ENCODE data around the gene ADAM22. TPM values are rescaled to one million over a fixed set of nuclear protein-coding genes. Genes with fewer than 3 reads are reported as not detected.

Gene ADAM22
- total and polyA plus RNA-seq, 8 donors = 2.6 to 25.3 (median 17.0) TPM

GRCh38 chr7:88034083-88034695 lies 100.1 kb downstream of the ADAM22 start:
- intact Hi-C loops (cut with DNase I) = no loop called here
- ATAC-seq = no peak
- H3K27me3 ChIP-seq = no peaks in the 10 kb centered on the region
- no peak for TF ChIP-seq CTCF (IDR thresholded peaks at IDR 0.05)
- H3K9me3 ChIP-seq = peaks cover 0 to 28% of the 10 kb centered on the region in 2 donors
- no peak overlapping the region for H3K27ac ChIP-seq
- H3K36me3 ChIP-seq = no peaks in the 10 kb centered on the region
- H3K4me1 ChIP-seq = no peaks in the 10 kb centered on the region
- DNase-seq = no peak
- H3K4me3 ChIP-seq = no peak overlapping the region

GRCh38 chr7:88037050-88037449 lies 103.0 kb downstream of the ADAM22 start:
- peaks cover 0 to 4% of the 10 kb centered on the region in 2 donors for H3K9me3 ChIP-seq
- no peak overlapping the region for H3K27ac ChIP-seq
- intact Hi-C loops (cut with DNase I) = no loop called here
- H3K4me1 ChIP-seq = no peaks in the 10 kb centered on the region
- no peak for TF ChIP-seq CTCF (IDR thresholded peaks at IDR 0.05)
- no peaks in the 10 kb centered on the region for H3K36me3 ChIP-seq
- no peaks in the 10 kb centered on the region for H3K27me3 ChIP-seq
- DNase-seq (no peak), ATAC-seq (no peak)
- no peak overlapping the region for H3K4me3 ChIP-seq

DNA sequence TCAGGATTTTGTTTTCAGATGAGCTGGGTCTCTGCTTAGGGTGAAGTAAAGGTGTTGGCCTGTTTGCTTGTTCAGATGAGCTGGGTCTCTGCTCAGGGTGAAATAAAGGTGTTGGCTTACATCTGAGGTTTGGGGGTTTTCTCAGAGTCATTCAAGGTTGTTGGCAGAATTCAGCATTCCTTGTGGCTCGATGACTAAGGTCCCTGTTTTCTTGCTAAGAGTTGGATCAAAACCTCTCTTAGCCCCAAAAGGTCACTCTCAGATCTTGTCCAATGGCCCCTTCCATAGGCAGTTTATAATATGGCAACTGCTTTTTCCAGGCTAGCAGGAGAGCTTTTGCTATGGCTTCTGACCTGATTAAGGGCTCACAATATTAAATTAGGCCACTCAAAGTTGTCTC lies 106.6 kb downstream of the ADAM22 start:
- DNase-seq = no peak
- no peak overlapping the region for H3K27ac ChIP-seq
- no peaks in the 10 kb centered on the region for H3K27me3 ChIP-seq
- no peaks in the 10 kb centered on the region for H3K36me3 ChIP-seq
- intact Hi-C loops (cut with DNase I) = no loop called here
- H3K4me3 ChIP-seq = no peak overlapping the region
- ATAC-seq = no peak
- no peaks in the 10 kb centered on the region for H3K4me1 ChIP-seq
- TF ChIP-seq CTCF (IDR thresholded peaks at IDR 0.05) = no peak
- no peaks in the 10 kb centered on the region for H3K9me3 ChIP-seq

DNA sequence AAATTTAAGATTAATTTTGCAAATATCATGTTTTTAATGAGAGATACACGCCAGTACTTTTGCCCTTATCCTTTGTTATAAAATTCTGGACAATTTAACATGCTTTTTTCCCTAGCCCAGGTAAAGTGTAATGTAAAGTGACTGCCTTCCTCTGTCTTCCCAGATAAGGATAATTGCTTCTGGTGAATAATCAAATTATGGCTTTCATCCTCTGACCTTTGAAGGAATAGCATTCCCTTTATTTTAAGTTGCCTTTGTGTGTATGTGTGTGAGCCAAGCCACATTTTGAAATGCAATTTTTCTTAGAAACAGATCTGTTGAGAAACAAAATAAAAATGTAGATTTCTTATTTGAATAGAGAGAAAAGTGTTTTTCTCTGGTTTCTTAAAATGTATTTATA lies 107.5 kb downstream of the ADAM22 start:
- Histone ChIP-seq H3K27me3 (no peaks in the 10 kb centered on the region), H3K9me3 (no peaks in the 10 kb centered on the region), H3K4me1 (no peaks in the 10 kb centered on the region), H3K36me3 (no peaks in the 10 kb centered on the region), H3K27ac (no peak overlapping the region), H3K4me3 (no peak overlapping the region)
- DNase-seq = no peak
- ATAC-seq = no peak
- intact Hi-C loops (cut with DNase I) = no loop called here
- TF ChIP-seq CTCF (IDR thresholded peaks at IDR 0.05) = no peak

DNA sequence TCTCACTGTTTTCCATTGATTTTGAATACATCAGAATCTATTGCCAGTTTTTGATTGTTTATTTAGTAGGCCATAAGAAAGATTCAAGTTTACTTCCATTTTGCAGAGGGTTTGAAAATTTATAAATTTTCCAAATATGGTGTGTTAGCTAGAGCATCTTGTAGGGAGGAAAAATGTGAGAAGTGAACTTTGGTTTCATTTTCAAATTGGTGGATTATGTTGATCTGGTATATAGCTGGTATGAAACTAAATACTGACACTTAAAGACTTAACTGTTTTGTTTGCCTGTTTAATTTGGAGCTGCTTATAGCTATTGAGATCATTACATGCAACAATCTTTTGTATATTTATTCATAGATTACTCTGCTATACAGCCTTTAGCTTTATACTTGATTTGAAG lies 108.1 kb downstream of the ADAM22 start:
- Histone ChIP-seq H3K27ac (no peak overlapping the region), H3K4me1 (no peaks in the 10 kb centered on the region), H3K27me3 (no peaks in the 10 kb centered on the region), H3K4me3 (no peak overlapping the region), H3K36me3 (no peaks in the 10 kb centered on the region), H3K9me3 (no peaks in the 10 kb centered on the region)
- no peak for ATAC-seq
- no peak for DNase-seq
- TF ChIP-seq CTCF (IDR thresholded peaks at IDR 0.05) = no peak
- intact Hi-C loops (cut with DNase I) = no loop called here

All from left lung (tissue), 10 donors.